Endothelial cell of umbilical vein (primary cell): ENCODE results near the gene SELL. TPM values are rescaled to one million over a fixed set of nuclear protein-coding genes. Genes with fewer than 3 reads are reported as not detected.

Experiments used
- BruUV-seq: library from RNA; stranded (reverse); fragments of 400-500 nt; replicated peaks from 2 replicates; lab custom pipeline; 2021; lab: Mats Ljungman, UMichigan
- CTCF ChIA-PET: fragments of 300-600, 350-600 bp; sonication (Branson Sonifier 250); formaldehyde crosslinking; loops from one replicate; lab custom pipeline; 2021; ENCODE audit warnings: antibody characterized with exemption, inconsistent platforms; lab: Charles Lee
- POLR2A ChIA-PET: fragments of 300-600, 350-600 bp; sonication (Branson Sonifier 250); formaldehyde crosslinking; loops from one replicate; lab custom pipeline; 2021; ENCODE audit warnings: antibody characterized with exemption, inconsistent platforms; lab: Charles Lee
- DNase-seq: peaks from one replicate; pipeline ENCODE4 v3.0.0-alpha.2; 2011; ENCODE audit warnings: low read depth, low spot score
- FAIRE-seq: peaks from 2 replicates; lab custom pipeline; 2011; peaks lifted over from hg19 to GRCh38; lab: Jason Lieb, UNC
- H2AFZ ChIP-seq: 2 replicates; pipeline ENCODE4 v1.6.0; 2012; ENCODE audit warnings: low read depth, low read length, control low read depth, inconsistent platforms
- H3K27ac ChIP-seq: 2 replicates; pipeline ENCODE4 v1.5.1; 2011; ENCODE audit warnings: low read depth, mild to moderate bottlenecking, control low read depth, low read length, moderate library complexity; ENCODE audit not compliant: insufficient read depth
- H3K27me3 ChIP-seq, 2 experiments: 2 replicates each; pipeline versions ENCODE4 v1.6.0 to v1.6.1; 2011; ENCODE audit warnings: low read length in 2 of 2, mixed read lengths in 1 of 2; ENCODE audit not compliant: control insufficient read depth in 2 of 2, insufficient read depth in 2 of 2
- H3K36me3 ChIP-seq, 2 experiments: 2 replicates in 1 of 2; 3 replicates in 1 of 2; pipeline ENCODE4 v1.5.1; 2011; ENCODE audit warnings: low read length in 2 of 2, mild to moderate bottlenecking in 1 of 2, moderate library complexity in 1 of 2; ENCODE audit not compliant: control insufficient read depth in 2 of 2, insufficient read depth in 2 of 2; ENCODE audit errors: extremely low read depth in 1 of 2
- H3K4me1 ChIP-seq: 3 replicates; pipeline ENCODE4 v1.5.1; 2011; ENCODE audit warnings: mild to moderate bottlenecking, low read length; ENCODE audit not compliant: control insufficient read depth, insufficient read depth; ENCODE audit errors: extremely low read depth
- H3K4me2 ChIP-seq: 2 replicates; pipeline ENCODE4 v1.6.1; 2011; ENCODE audit warnings: low read length, control low read depth, mixed read lengths; ENCODE audit not compliant: insufficient read depth
- H3K4me3 ChIP-seq, 3 experiments: fragments of 200-600 bp in 1 of 3; sonication (generic), shearing (Covaris generic) in 1 of 3; replicated peaks in 1 of 3; 2 replicates each; pipeline ENCODE4 v1.5.1; 2011 to 2016; ENCODE audit warnings: control low read depth in 3 of 3, low read length in 3 of 3, mild to moderate bottlenecking in 2 of 3, inconsistent platforms in 1 of 3, low read depth in 1 of 3, moderate library complexity in 1 of 3; ENCODE audit not compliant: insufficient read depth in 1 of 3
- H3K79me2 ChIP-seq: 2 replicates; pipeline ENCODE4 v1.6.0; 2012; ENCODE audit warnings: low read length, inconsistent platforms; ENCODE audit not compliant: control insufficient read depth, insufficient read depth
- H3K9ac ChIP-seq: replicated peaks from 2 replicates; pipeline ENCODE3; 2011; ENCODE audit warnings: low read length, control low read depth; ENCODE audit not compliant: insufficient read depth; ENCODE audit errors: extremely low read depth
- H3K9me1 ChIP-seq: replicated peaks from 3 replicates; pipeline ENCODE4 v1.6.0; 2011; ENCODE audit warnings: mild to moderate bottlenecking, low read length; ENCODE audit not compliant: control insufficient read depth, insufficient read depth; ENCODE audit errors: extremely low read depth
- H3K9me3 ChIP-seq: replicated peaks from 2 replicates; pipeline ENCODE4 v1.5.1; 2012; ENCODE audit warnings: low read length, inconsistent platforms; ENCODE audit not compliant: control insufficient read depth, insufficient read depth
- H4K20me1 ChIP-seq: replicated peaks from 2 replicates; pipeline ENCODE3; 2011; ENCODE audit warnings: mild to moderate bottlenecking, low read length; ENCODE audit not compliant: control insufficient read depth, insufficient read depth; ENCODE audit errors: extremely low read depth
- EZH2 ChIP-seq: IDR thresholded peaks from 2 replicates; pipeline ENCODE4 v1.6.1; 2012; ENCODE audit warnings: borderline replicate concordance, low read depth, mild to moderate bottlenecking, moderate library complexity, low read length, inconsistent platforms; ENCODE audit not compliant: severe bottlenecking
- FOS ChIP-seq: IDR thresholded peaks from 2 replicates; pipeline ENCODE4 v1.6.1; 2011; ENCODE audit warnings: mild to moderate bottlenecking, low read length, moderate library complexity, borderline replicate concordance; ENCODE audit not compliant: insufficient read depth
- GATA2 ChIP-seq: IDR thresholded peaks from 2 replicates; pipeline ENCODE4 v1.7.0; 2011; ENCODE audit warnings: low read depth, mild to moderate bottlenecking, moderate library complexity, mixed read lengths, low read length; ENCODE audit not compliant: insufficient read length, insufficient read depth
- JUN ChIP-seq: IDR thresholded peaks from 2 replicates; pipeline ENCODE4 v1.6.1; 2011; ENCODE audit warnings: borderline replicate concordance, low read depth; ENCODE audit not compliant: insufficient read length, insufficient read depth
- MAX ChIP-seq: IDR thresholded peaks from 2 replicates; pipeline ENCODE4 v1.6.1; 2011; ENCODE audit not compliant: insufficient read depth, insufficient read length
- MYC ChIP-seq: IDR thresholded peaks from one replicate; pipeline ENCODE4 v1.6.1; 2011; ENCODE audit warnings: mild to moderate bottlenecking, low read depth, low read length
- POLR2A ChIP-seq: IDR thresholded peaks from 2 replicates; pipeline ENCODE4 v1.6.1; 2012; ENCODE audit warnings: low read depth, mild to moderate bottlenecking, control low read depth, low read length
- POLR2AphosphoS5 ChIP-seq: IDR thresholded peaks from 2 replicates; pipeline ENCODE4 v1.6.1; 2012; ENCODE audit warnings: low read depth, mild to moderate bottlenecking, control low read depth, low read length, moderate library complexity; ENCODE audit not compliant: insufficient read depth
- dilution Hi-C: fragments of 300-500 bp; cut with MboI; formaldehyde crosslinking; loops from one replicate; pipeline ENCODE4 v1.15.0; 2019; ENCODE audit warnings: low sequenced_read_pairs; ENCODE audit not compliant: extremely low pct_ligation_motif_present
- intact Hi-C: fragments of 100-400 bp; cut with micrococcal nuclease; formaldehyde crosslinking; loops from one replicate; pipeline ENCODE4 v1.10.0; 2022
- polyA plus RNA-seq, 4 experiments: library from polyadenylated mRNA; depleted of rRNA in 3 of 4; stranded (reverse) in 3 of 4; unstranded in 1 of 4; fragments of >200 nt; gene quantifications; 2 replicates each; pipeline versions ENCODE4 v1.2.1 to v1.2.3, GENCODE V29; 2011 to 2012; ENCODE audit warnings: missing spikeins in 1 of 4
- total RNA-seq: library from RNA; stranded (reverse); gene quantifications from 2 replicates; pipeline ENCODE4 v1.2.3, GENCODE V29; 2021
- TF ChIP-seq, protein P1 (sequence below), 2 donors: IDR thresholded peaks; 1 replicate in 1 of 2; 2 replicates in 1 of 2; pipeline ENCODE4 v1.5.1; 2011; ENCODE audit warnings: low read length in 2 of 2, mild to moderate bottlenecking in 2 of 2, moderate library complexity in 2 of 2, control low read depth in 1 of 2, inconsistent platforms in 1 of 2, low read depth in 1 of 2; ENCODE audit not compliant: insufficient read depth in 1 of 2; ENCODE audit errors: extremely low read depth in 1 of 2

The SELL gene
- total and polyA plus RNA-seq, 2 donors (not counting 3 experiments of a cell fraction or from before 2014, with no cell fraction given), result 0.68 to 1.8 TPM

- Histone ChIP-seq H3K27ac (no peak overlapping the region), H4K20me1 (no peaks in the 10 kb centered on the region), H3K9me1 (no peaks in the 10 kb centered on the region), H3K27me3 (no peaks in the 10 kb centered on the region), H3K79me2 (no peaks in the 10 kb centered on the region), H2AFZ (no peak overlapping the region), H3K4me1 (peaks cover 5% of the 10 kb centered on the region), H3K9ac (no peak overlapping the region), H3K36me3 (no peaks in the 10 kb centered on the region), H3K4me3 (no peak overlapping the region), H3K9me3 (no peaks in the 10 kb centered on the region), H3K4me2 (peak overlapping the region; percentile 30)
- intact Hi-C loops (no loop called here), dilution Hi-C loops (no loop called here)
- TF ChIP-seq POLR2AphosphoS5 (no peak), GATA2 (peak; percentile 20), FOS (peak; percentile 48), POLR2A (no peak), MYC (no peak), MAX (no peak), EZH2 (no peak), JUN (no peak)
- TF ChIP-seq, protein P1, sequence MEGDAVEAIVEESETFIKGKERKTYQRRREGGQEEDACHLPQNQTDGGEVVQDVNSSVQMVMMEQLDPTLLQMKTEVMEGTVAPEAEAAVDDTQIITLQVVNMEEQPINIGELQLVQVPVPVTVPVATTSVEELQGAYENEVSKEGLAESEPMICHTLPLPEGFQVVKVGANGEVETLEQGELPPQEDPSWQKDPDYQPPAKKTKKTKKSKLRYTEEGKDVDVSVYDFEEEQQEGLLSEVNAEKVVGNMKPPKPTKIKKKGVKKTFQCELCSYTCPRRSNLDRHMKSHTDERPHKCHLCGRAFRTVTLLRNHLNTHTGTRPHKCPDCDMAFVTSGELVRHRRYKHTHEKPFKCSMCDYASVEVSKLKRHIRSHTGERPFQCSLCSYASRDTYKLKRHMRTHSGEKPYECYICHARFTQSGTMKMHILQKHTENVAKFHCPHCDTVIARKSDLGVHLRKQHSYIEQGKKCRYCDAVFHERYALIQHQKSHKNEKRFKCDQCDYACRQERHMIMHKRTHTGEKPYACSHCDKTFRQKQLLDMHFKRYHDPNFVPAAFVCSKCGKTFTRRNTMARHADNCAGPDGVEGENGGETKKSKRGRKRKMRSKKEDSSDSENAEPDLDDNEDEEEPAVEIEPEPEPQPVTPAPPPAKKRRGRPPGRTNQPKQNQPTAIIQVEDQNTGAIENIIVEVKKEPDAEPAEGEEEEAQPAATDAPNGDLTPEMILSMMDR (IDR thresholded peaks at IDR 0.05; ENCODE audit: extremely low read depth in 1 of 2, insufficient read depth in 1 of 2, low read depth in 1 of 2, low read length in 2 of 2), result no peak
- POLR2A ChIA-PET, result no interaction called here
- DNase-seq (peak; percentile 34), FAIRE-seq (no peak)
- CTCF ChIA-PET, result interaction anchor here (1.5 to 2.1 kb wide), 2 partner anchors 16 to 95 kb away, joined by 8 to 9 read pairs; no protein-coding TSS in a partner anchor
- BruUV-seq, result no TSS peak
These were observed 14.9 kb downstream of the SELL start for GRCh38 chr1:169696273-169697100.
